ENCODE measurements around the gene ARRB2. TPM values are rescaled to one million over a fixed set of nuclear protein-coding genes. Genes with fewer than 3 reads are reported as not detected.

Gene ARRB2
- total and polyA plus RNA-seq, 2 donors (not counting 3 experiments of a cell fraction or from before 2014, with no cell fraction given), result 18.6 to 21.3 TPM

GRCh38 chr17:4676791-4677190, 33.6 kb upstream of the ARRB2 start:
- Histone ChIP-seq H3K9me1 (replicated peaks; ENCODE audit: control insufficient read depth, extremely low read depth, insufficient read depth, low read length) (no peaks in the 10 kb centered on the region), H4K20me1 (replicated peaks; ENCODE audit: control insufficient read depth, extremely low read depth, insufficient read depth, low read length) (no peaks in the 10 kb centered on the region), H3K27me3 (ENCODE audit: control insufficient read depth in 2 of 2, insufficient read depth in 2 of 2, low read length in 2 of 2) (no peaks in the 10 kb centered on the region), H3K4me2 (ENCODE audit: insufficient read depth, low read length) (no peak overlapping the region), H3K36me3 (ENCODE audit: control insufficient read depth in 2 of 2, extremely low read depth in 1 of 2, insufficient read depth in 2 of 2, low read length in 2 of 2) (peaks cover 11 to 35% of the 10 kb centered on the region in 2 experiments), H3K27ac (ENCODE audit: insufficient read depth, low read depth, low read length) (no peak overlapping the region), H3K9me3 (replicated peaks; ENCODE audit: control insufficient read depth, insufficient read depth, low read length) (no peaks in the 10 kb centered on the region), H3K79me2 (ENCODE audit: control insufficient read depth, insufficient read depth, low read length) (no peaks in the 10 kb centered on the region), H3K9ac (replicated peaks; ENCODE audit: extremely low read depth, insufficient read depth, low read length) (no peak overlapping the region), H3K4me1 (ENCODE audit: control insufficient read depth, extremely low read depth, insufficient read depth, low read length) (peaks cover 24% of the 10 kb centered on the region), H3K4me3 (replicated peaks in 1 of 3; ENCODE audit: insufficient read depth in 1 of 3, low read depth in 1 of 3, low read length in 3 of 3) (no peak overlapping the region), H2AFZ (ENCODE audit: low read depth, low read length) (no peak overlapping the region)
- ChIA-PET POLR2A (interaction anchor here (0.5 kb wide), 1 partner anchor 533 kb away, joined by 3 read pairs; no protein-coding TSS in a partner anchor), CTCF (no interaction called here)
- BruUV-seq (replicated peaks), result no TSS peak
- DNase-seq (ENCODE audit: low read depth, low spot score), result no peak
- intact Hi-C loops (cut with micrococcal nuclease), result no loop called here
- no peak for FAIRE-seq
- TF ChIP-seq MAX (IDR thresholded peaks at IDR 0.05; ENCODE audit: insufficient read depth, insufficient read length), result no peak
- TF ChIP-seq EZH2 (IDR thresholded peaks at IDR 0.05; ENCODE audit: borderline replicate concordance, low read depth, low read length, severe bottlenecking), result no peak
- TF ChIP-seq JUN (IDR thresholded peaks at IDR 0.05; ENCODE audit: borderline replicate concordance, insufficient read depth, insufficient read length, low read depth), result no peak
- TF ChIP-seq MYC (IDR thresholded peaks at IDR 0.05; ENCODE audit: low read depth, low read length), result no peak
- no peak for TF ChIP-seq POLR2AphosphoS5 (IDR thresholded peaks at IDR 0.05; ENCODE audit: insufficient read depth, low read depth, low read length)
- dilution Hi-C loops (cut with MboI; ENCODE audit: extremely low pct_ligation_motif_present, low sequenced_read_pairs), result no loop called here

DNA sequence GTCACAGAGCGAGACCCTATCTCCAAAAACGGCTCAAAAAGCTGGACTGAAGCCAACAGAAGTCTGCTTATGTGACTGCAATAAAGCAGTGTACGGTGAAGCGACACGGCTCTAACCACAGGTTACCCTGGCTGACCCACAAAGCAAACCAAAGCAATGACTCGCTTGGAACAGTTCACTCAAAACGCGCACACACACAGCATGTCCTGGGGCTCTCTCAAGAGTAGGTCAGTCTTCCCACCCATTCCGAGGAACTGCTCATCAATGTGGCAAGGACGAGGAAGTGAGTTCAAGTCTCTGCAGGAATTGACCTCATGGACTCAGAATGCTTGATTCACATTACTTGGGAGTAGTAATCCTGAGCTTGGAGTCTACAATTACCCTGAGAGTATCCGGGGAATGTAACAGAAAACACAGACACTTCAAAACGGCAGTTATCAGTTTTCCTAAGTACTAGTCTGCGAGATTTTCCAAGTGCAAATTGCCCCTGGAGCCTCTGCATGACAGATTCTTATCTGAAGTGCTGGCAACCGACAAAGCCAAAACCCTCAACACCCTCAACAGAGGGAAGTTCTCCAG, 31.9 kb upstream of the ARRB2 start:
- H2AFZ ChIP-seq (ENCODE audit: low read depth, low read length), result no peak overlapping the region
- H3K79me2 ChIP-seq (ENCODE audit: control insufficient read depth, insufficient read depth, low read length), result no peaks in the 10 kb centered on the region
- POLR2A ChIA-PET, result no interaction called here
- no peak for TF ChIP-seq EZH2 (IDR thresholded peaks at IDR 0.05; ENCODE audit: borderline replicate concordance, low read depth, low read length, severe bottlenecking)
- TF ChIP-seq, protein P1, sequence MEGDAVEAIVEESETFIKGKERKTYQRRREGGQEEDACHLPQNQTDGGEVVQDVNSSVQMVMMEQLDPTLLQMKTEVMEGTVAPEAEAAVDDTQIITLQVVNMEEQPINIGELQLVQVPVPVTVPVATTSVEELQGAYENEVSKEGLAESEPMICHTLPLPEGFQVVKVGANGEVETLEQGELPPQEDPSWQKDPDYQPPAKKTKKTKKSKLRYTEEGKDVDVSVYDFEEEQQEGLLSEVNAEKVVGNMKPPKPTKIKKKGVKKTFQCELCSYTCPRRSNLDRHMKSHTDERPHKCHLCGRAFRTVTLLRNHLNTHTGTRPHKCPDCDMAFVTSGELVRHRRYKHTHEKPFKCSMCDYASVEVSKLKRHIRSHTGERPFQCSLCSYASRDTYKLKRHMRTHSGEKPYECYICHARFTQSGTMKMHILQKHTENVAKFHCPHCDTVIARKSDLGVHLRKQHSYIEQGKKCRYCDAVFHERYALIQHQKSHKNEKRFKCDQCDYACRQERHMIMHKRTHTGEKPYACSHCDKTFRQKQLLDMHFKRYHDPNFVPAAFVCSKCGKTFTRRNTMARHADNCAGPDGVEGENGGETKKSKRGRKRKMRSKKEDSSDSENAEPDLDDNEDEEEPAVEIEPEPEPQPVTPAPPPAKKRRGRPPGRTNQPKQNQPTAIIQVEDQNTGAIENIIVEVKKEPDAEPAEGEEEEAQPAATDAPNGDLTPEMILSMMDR (IDR thresholded peaks at IDR 0.05; ENCODE audit: extremely low read depth in 1 of 2, insufficient read depth in 1 of 2, low read depth in 1 of 2, low read length in 2 of 2), result no peak
- peak; percentile 52 for TF ChIP-seq GATA2 (IDR thresholded peaks at IDR 0.05; ENCODE audit: insufficient read depth, insufficient read length, low read depth, low read length)
- TF ChIP-seq MYC (IDR thresholded peaks at IDR 0.05; ENCODE audit: low read depth, low read length), result no peak
- peak; percentile 87 for TF ChIP-seq FOS (IDR thresholded peaks at IDR 0.05; ENCODE audit: borderline replicate concordance, insufficient read depth, low read length)
- TF ChIP-seq JUN (IDR thresholded peaks at IDR 0.05; ENCODE audit: borderline replicate concordance, insufficient read depth, insufficient read length, low read depth), result no peak
- peak; percentile 31 for TF ChIP-seq POLR2A (IDR thresholded peaks at IDR 0.05; ENCODE audit: low read depth, low read length)
- TF ChIP-seq MAX (IDR thresholded peaks at IDR 0.05; ENCODE audit: insufficient read depth, insufficient read length), result no peak
- TF ChIP-seq POLR2AphosphoS5 (IDR thresholded peaks at IDR 0.05; ENCODE audit: insufficient read depth, low read depth, low read length), result peak; percentile 57
- no peaks in the 10 kb centered on the region for H4K20me1 ChIP-seq (replicated peaks; ENCODE audit: control insufficient read depth, extremely low read depth, insufficient read depth, low read length)
- no peaks in the 10 kb centered on the region for H3K9me3 ChIP-seq (replicated peaks; ENCODE audit: control insufficient read depth, insufficient read depth, low read length)
- no peak overlapping the region for H3K9ac ChIP-seq (replicated peaks; ENCODE audit: extremely low read depth, insufficient read depth, low read length)
- no TSS peak for BruUV-seq (replicated peaks)
- H3K4me1 ChIP-seq (ENCODE audit: control insufficient read depth, extremely low read depth, insufficient read depth, low read length), result peaks cover 24% of the 10 kb centered on the region
- H3K9me1 ChIP-seq (replicated peaks; ENCODE audit: control insufficient read depth, extremely low read depth, insufficient read depth, low read length), result no peaks in the 10 kb centered on the region
- intact Hi-C loops (cut with micrococcal nuclease) (no loop called here), dilution Hi-C loops (cut with MboI; ENCODE audit: extremely low pct_ligation_motif_present, low sequenced_read_pairs) (no loop called here)
- peak; percentile 97 for FAIRE-seq
- peak overlapping the region; percentile 49 for H3K4me2 ChIP-seq (ENCODE audit: insufficient read depth, low read length)
- DNase-seq (ENCODE audit: low read depth, low spot score), result peak; percentile 64
- no peaks in the 10 kb centered on the region for H3K27me3 ChIP-seq (ENCODE audit: control insufficient read depth in 2 of 2, insufficient read depth in 2 of 2, low read length in 2 of 2)
- peak overlapping the region; percentile 60 for H3K27ac ChIP-seq (ENCODE audit: insufficient read depth, low read depth, low read length)
- CTCF ChIA-PET, result interaction anchor here (0.9 to 1.4 kb wide), 5 partner anchors 13 to 112 kb away, joined by 3 read pairs; partner anchors contain the start of gene ARRB2
- peaks cover 18 to 38% of the 10 kb centered on the region in 2 experiments for H3K36me3 ChIP-seq (ENCODE audit: control insufficient read depth in 2 of 2, extremely low read depth in 1 of 2, insufficient read depth in 2 of 2, low read length in 2 of 2)
- H3K4me3 ChIP-seq (replicated peaks in 1 of 3; ENCODE audit: insufficient read depth in 1 of 3, low read depth in 1 of 3, low read length in 3 of 3), result no peak overlapping the region

All from endothelial cell of umbilical vein (primary cell).